Cardiac fibroblast (primary cell): ENCODE data around the gene ADCY10.
A peak's percentile ranks its signal among the peaks of the same experiment; 100 is the strongest.
"Not testable (repeated sequence)": the region's sequence is repeated elsewhere in the genome, so short reads cannot be mapped to it uniquely, and the experiment has no call there.

Experiments used
- DNase-seq, 2 donors: peaks; one replicate each; pipeline versions ENCODE4 v3.0.0 to v3.0.0-alpha.2; 2010; ENCODE audit warnings: low read depth in 2 of 2
- H3K4me3 ChIP-seq, 2 donors: replicated peaks in 1 of 2; 1 replicate in 1 of 2; 2 replicates in 1 of 2; pipeline ENCODE4 v1.5.1; 2011; ENCODE audit warnings: low read depth in 2 of 2, low read length in 2 of 2, mild to moderate bottlenecking in 2 of 2, moderate library complexity in 1 of 2
- CTCF ChIP-seq: IDR thresholded peaks from one replicate; pipeline ENCODE4 v1.5.1; 2011; ENCODE audit warnings: low read depth, mild to moderate bottlenecking, low read length, inconsistent platforms

Gene ADCY10

DNA sequence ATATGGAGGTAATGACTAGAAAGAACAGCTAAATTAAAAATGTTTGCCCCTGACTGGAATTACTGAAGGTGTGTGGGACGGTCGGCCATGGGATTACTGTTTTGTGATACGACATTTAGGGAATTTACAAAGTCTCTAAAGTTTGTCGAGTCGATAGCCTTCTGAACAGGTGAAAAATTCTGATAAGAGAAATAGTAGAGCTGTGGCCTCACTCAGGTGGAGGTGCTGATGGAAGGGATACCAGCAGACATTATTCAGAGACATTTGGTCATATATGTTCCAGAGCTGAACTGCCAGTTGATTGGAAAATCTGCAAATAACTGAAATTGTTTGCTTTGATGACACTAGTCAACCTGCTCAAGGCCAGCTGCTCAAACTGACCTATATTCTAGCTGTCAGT, 71.1 kb downstream of the ADCY10 start:
- H3K4me3 ChIP-seq, result no peak overlapping the region
- no peak for TF ChIP-seq CTCF
- DNase-seq, result no peak

- DNase-seq, result no peak
- H3K4me3 ChIP-seq, result no peak overlapping the region
- TF ChIP-seq CTCF, result no peak
These were observed 72.4 kb downstream of the ADCY10 start for GRCh38 chr1:167841530-167841929.

DNA sequence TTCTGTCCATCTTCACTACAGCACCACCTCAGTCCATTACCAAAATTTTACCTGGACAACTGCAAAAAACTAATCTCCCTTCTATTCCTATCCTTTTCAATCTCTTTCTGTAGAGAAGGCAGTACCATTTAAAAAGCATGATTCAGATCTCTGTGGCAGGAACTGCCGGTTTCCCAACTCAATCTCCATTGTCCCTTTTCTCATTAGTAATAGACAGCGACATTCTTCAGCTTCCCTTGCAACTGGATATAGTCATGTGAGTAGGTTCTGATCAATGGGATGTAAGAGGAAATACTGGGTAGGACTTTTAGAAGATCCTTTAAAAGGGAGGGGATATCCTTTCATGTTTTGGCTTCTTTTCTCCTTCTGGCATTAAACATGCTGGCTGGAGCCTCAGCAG, 74.9 kb downstream of the ADCY10 start:
- no peak for TF ChIP-seq CTCF
- no peak overlapping the region for H3K4me3 ChIP-seq
- peak in 1 of 2 donors; percentile 72 for DNase-seq

GRCh38 chr1:167837326-167837725, 76.6 kb downstream of the ADCY10 start:
- no peak for TF ChIP-seq CTCF
- no peak overlapping the region for H3K4me3 ChIP-seq
- DNase-seq, result no peak

DNA sequence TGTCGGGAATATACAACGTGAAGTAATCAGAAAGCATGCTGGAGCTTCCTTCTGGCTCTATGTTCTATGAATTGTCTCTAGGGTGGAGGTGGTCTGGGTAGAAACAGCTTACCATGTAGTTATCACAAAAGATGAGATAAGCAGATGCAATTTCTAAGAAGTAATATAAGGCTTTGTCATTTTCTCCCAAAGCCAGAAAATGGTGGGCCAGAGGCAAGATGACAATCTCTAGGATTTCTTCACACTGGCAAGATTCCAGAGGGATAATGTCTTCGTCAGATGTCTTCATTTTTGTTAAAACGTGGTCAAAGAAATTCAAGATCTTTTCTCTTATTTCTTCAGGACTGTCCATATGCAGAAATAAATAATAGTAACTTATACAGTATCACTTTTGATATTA, 77.7 kb downstream of the ADCY10 start:
- DNase-seq, result no peak
- no peak for TF ChIP-seq CTCF
- no peak overlapping the region for H3K4me3 ChIP-seq

GRCh38 chr1:167833904-167834303, 80.0 kb downstream of the ADCY10 start:
- TF ChIP-seq CTCF, result no peak
- H3K4me3 ChIP-seq, result no peak overlapping the region
- no peak for DNase-seq

DNA sequence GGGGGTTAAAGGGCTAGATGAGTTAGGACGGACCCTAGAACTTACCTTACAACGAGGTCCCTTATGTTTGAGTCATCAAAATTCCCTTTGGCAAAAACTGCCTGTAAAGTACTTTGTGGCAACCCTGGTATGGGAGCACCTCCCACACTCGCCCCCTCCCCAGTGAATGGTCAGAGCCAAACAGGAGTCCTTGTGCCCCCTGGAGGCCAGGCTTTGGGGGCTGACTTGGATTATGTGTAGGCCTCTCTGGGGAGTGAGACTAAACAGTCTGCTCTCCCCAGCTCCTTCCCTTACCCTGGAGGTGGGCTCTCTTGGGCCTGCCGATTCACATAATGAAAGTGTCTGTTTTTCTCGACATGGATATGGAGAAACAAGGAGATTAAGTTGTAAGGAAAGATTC, 81.2 kb downstream of the ADCY10 start:
- DNase-seq, result no peak
- no peak for TF ChIP-seq CTCF

GRCh38 chr1:167830668-167831067, 83.3 kb downstream of the ADCY10 start:
- not testable (repeated sequence) for H3K4me3 ChIP-seq, DNase-seq

More for the DNA sequence above, 81.2 kb downstream of the ADCY10 start:
- no peak overlapping the region for H3K4me3 ChIP-seq
